ENCODE data around the gene STX1A. TPM values are rescaled to one million over a fixed set of nuclear protein-coding genes. Genes with fewer than 3 reads are reported as not detected.

Gene STX1A
- total and polyA plus RNA-seq, 2 of the 13 experiments (the other 11 are each of a cell fraction or from before 2014, with no cell fraction given) = 6.1 to 12.2 TPM

GRCh38 chr7:73734619-73735527 lies 15.4 kb upstream of the STX1A start (continued):
- TF ChIP-seq NFKB2 (CRISPR knock-in tag; IDR thresholded peaks at IDR 0.05; ENCODE audit: borderline replicate concordance) (peak; percentile 64; the same call in 1 of the 2 replicates), ZNF720 (CRISPR knock-in tag; IDR thresholded peaks at IDR 0.05) (no peak), TFE3 (CRISPR knock-in tag; IDR thresholded peaks at IDR 0.05) (no peak), SAP130 (CRISPR knock-in tag; IDR thresholded peaks at IDR 0.05; ENCODE audit: low read depth) (peak; percentile 80), NFE2L1 (CRISPR knock-in tag; IDR thresholded peaks at IDR 0.05; ENCODE audit: borderline replicate concordance) (no peak), ZNF747 (CRISPR knock-in tag; IDR thresholded peaks at IDR 0.05; ENCODE audit: borderline replicate concordance) (peak; percentile 51; the same call in 1 of the 2 replicates), MAFF (IDR thresholded peaks at IDR 0.05; ENCODE audit: low read depth, low read length) (no peak), AGO1 (IDR thresholded peaks at IDR 0.05; ENCODE audit: low read depth, low read length, poor library complexity, severe bottlenecking) (no peak), JUND (CRISPR knock-in tag; IDR thresholded peaks at IDR 0.05) (no peak), ZNF331 (CRISPR knock-in tag; IDR thresholded peaks at IDR 0.05) (peak; percentile 83; the same call in 1 of the 2 replicates), GABPB1 (CRISPR knock-in tag; IDR thresholded peaks at IDR 0.05) (peak; percentile 79), ZNF710 (CRISPR knock-in tag; IDR thresholded peaks at IDR 0.05; ENCODE audit: borderline replicate concordance) (0 out of 2 replicates have a peak, but pooled peaks have one; percentile 37), ZNF280D (CRISPR knock-in tag; IDR thresholded peaks at IDR 0.05) (no peak), ZNF580 (CRISPR knock-in tag; IDR thresholded peaks at IDR 0.05; ENCODE audit: borderline replicate concordance, low read depth) (0 out of 2 replicates have a peak, but pooled peaks have one; percentile 62), AGO2 (optimal IDR thresholded peaks at IDR 0.05; ENCODE audit: low read depth, low read length) (peak; percentile 43), ZNF260 (CRISPR knock-in tag; IDR thresholded peaks at IDR 0.05; ENCODE audit: borderline replicate concordance, low read depth) (no peak), RORA (CRISPR knock-in tag; IDR thresholded peaks at IDR 0.05) (no peak), PRDM4 (CRISPR knock-in tag; IDR thresholded peaks at IDR 0.05; ENCODE audit: borderline replicate concordance) (no peak), KLF11 (CRISPR knock-in tag; IDR thresholded peaks at IDR 0.05) (no peak)
